MM.1S (cell line): ENCODE results near the gene PTPN18.

ENCODE experiments used
- DNase-seq: peaks from one replicate; pipeline ENCODE4 v3.0.0-alpha.2; 2015
- H2AFZ ChIP-seq: fragments of 300-600 bp; sonication (generic); 2 replicates; pipeline ENCODE4 v1.6.0; 2016; ENCODE audit warnings: antibody characterized with exemption, low read length
- H3F3A ChIP-seq: fragments of 300-600 bp; sonication (generic); 2 replicates; pipeline ENCODE4 v1.6.1; 2016; ENCODE audit warnings: mild to moderate bottlenecking, antibody characterized with exemption, low read length, moderate library complexity, mixed read lengths; ENCODE audit not compliant: insufficient read depth
- H3K27ac ChIP-seq: fragments of 300-600 bp; sonication (generic); 2 replicates; pipeline ENCODE4 v1.5.1; 2016; ENCODE audit warnings: mild to moderate bottlenecking, low read length
- H3K27me3 ChIP-seq: fragments of 300-600 bp; sonication (generic); replicated peaks from 2 replicates; pipeline ENCODE4 v1.6.0; 2016; ENCODE audit warnings: low read length; ENCODE audit not compliant: insufficient read depth
- H3K36me3 ChIP-seq: fragments of 300-600 bp; sonication (generic); replicated peaks from 2 replicates; pipeline ENCODE4 v1.6.1; 2016; ENCODE audit warnings: mild to moderate bottlenecking, low read length, mixed read lengths; ENCODE audit not compliant: insufficient read depth
- H3K4me1 ChIP-seq: fragments of 300-600 bp; sonication (generic); 2 replicates; pipeline ENCODE4 v1.6.1; 2016; ENCODE audit warnings: low read length, mixed read lengths
- H3K4me2 ChIP-seq: fragments of 300-600 bp; sonication (generic); 2 replicates; pipeline ENCODE4 v1.6.0; 2016; ENCODE audit warnings: low read depth, low read length
- H3K4me3 ChIP-seq: fragments of 300-600 bp; sonication (generic); 2 replicates; pipeline ENCODE4 v1.5.1; 2016; ENCODE audit warnings: low read length, mixed read lengths
- H3K79me2 ChIP-seq: fragments of 300-600 bp; sonication (generic); 2 replicates; pipeline ENCODE4 v1.6.1; 2016; ENCODE audit warnings: mixed run types, low read length, mixed read lengths
- H3K9ac ChIP-seq: fragments of 300-600 bp; sonication (generic); 2 replicates; pipeline ENCODE4 v1.6.1; 2016; ENCODE audit warnings: low read length, mixed read lengths
- H3K9me2 ChIP-seq: fragments of 300-600 bp; sonication (generic); replicated peaks from 2 replicates; pipeline ENCODE4 v1.6.1; 2016; ENCODE audit warnings: mild to moderate bottlenecking, low read length, mixed read lengths; ENCODE audit not compliant: insufficient read depth
- H3K9me3 ChIP-seq: fragments of 300-600 bp; sonication (generic); replicated peaks from 2 replicates; pipeline ENCODE4 v1.6.1; 2016; ENCODE audit warnings: mild to moderate bottlenecking, low read length, mixed read lengths; ENCODE audit not compliant: insufficient read depth
- H4K20me1 ChIP-seq: fragments of 300-600 bp; sonication (generic); 2 replicates; pipeline ENCODE4 v1.6.1; 2016; ENCODE audit warnings: mild to moderate bottlenecking, low read length, moderate library complexity, mixed read lengths; ENCODE audit not compliant: insufficient read depth
- EZH2 ChIP-seq: fragments of 300-600 bp; sonication (generic); optimal IDR thresholded peaks from 2 replicates; pipeline ENCODE3; 2017; ENCODE audit warnings: low read depth, mild to moderate bottlenecking, antibody characterized with exemption, low read length, mixed read lengths
- EZH2phosphoT487 ChIP-seq: fragments of 300-600 bp; sonication (generic); IDR thresholded peaks from 2 replicates; pipeline ENCODE4 v1.6.1; 2018; ENCODE audit warnings: antibody characterized with exemption, low read length
- TF ChIP-seq, protein P1 (sequence below): fragments of 300-600 bp; sonication (generic); IDR thresholded peaks from 2 replicates; pipeline ENCODE4 v1.5.1; 2016; ENCODE audit warnings: antibody characterized with exemption, low read length, mixed read lengths

PTPN18 gene

DNA sequence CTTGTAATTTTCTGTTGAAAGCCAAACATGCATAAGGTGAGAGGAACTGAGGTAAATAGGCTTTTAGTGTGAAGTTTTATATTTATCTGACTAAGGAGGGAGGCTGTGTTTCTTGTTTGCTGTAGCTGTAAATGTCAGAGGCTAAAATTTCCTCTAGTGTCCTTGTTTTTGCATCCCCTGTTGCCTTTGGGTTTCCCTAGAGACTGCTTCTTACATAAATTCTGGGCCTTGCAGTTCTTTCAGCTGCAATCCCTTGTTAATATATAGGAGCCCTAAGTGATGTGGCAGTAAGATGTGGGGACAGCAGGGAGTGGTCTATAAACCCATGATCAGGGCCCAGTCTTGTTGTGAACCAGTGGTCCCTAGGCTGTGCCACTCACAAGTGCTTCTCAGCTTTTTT lies 20.6 kb upstream of the PTPN18 start:
- H4K20me1 ChIP-seq: no peaks in the 10 kb centered on the region
- H3K79me2 ChIP-seq: no peaks in the 10 kb centered on the region
- H2AFZ ChIP-seq: no peak overlapping the region
- H3K4me3 ChIP-seq: no peak overlapping the region
- no peaks in the 10 kb centered on the region for H3F3A ChIP-seq
- H3K27ac ChIP-seq: no peak overlapping the region
- no peaks in the 10 kb centered on the region for H3K27me3 ChIP-seq
- no peaks in the 10 kb centered on the region for H3K36me3 ChIP-seq
- TF ChIP-seq EZH2phosphoT487 (no peak), EZH2 (no peak)
- TF ChIP-seq, protein P1, sequence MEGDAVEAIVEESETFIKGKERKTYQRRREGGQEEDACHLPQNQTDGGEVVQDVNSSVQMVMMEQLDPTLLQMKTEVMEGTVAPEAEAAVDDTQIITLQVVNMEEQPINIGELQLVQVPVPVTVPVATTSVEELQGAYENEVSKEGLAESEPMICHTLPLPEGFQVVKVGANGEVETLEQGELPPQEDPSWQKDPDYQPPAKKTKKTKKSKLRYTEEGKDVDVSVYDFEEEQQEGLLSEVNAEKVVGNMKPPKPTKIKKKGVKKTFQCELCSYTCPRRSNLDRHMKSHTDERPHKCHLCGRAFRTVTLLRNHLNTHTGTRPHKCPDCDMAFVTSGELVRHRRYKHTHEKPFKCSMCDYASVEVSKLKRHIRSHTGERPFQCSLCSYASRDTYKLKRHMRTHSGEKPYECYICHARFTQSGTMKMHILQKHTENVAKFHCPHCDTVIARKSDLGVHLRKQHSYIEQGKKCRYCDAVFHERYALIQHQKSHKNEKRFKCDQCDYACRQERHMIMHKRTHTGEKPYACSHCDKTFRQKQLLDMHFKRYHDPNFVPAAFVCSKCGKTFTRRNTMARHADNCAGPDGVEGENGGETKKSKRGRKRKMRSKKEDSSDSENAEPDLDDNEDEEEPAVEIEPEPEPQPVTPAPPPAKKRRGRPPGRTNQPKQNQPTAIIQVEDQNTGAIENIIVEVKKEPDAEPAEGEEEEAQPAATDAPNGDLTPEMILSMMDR: no peak
- no peak overlapping the region for H3K9ac ChIP-seq
- H3K4me1 ChIP-seq: 0 out of 2 replicates have a peak, but pooled peaks cover 8% of the 10 kb centered on the region
- no peaks in the 10 kb centered on the region for H3K9me3 ChIP-seq
- DNase-seq: no peak
- H3K4me2 ChIP-seq: no peak overlapping the region
- H3K9me2 ChIP-seq: no peaks in the 10 kb centered on the region

DNA sequence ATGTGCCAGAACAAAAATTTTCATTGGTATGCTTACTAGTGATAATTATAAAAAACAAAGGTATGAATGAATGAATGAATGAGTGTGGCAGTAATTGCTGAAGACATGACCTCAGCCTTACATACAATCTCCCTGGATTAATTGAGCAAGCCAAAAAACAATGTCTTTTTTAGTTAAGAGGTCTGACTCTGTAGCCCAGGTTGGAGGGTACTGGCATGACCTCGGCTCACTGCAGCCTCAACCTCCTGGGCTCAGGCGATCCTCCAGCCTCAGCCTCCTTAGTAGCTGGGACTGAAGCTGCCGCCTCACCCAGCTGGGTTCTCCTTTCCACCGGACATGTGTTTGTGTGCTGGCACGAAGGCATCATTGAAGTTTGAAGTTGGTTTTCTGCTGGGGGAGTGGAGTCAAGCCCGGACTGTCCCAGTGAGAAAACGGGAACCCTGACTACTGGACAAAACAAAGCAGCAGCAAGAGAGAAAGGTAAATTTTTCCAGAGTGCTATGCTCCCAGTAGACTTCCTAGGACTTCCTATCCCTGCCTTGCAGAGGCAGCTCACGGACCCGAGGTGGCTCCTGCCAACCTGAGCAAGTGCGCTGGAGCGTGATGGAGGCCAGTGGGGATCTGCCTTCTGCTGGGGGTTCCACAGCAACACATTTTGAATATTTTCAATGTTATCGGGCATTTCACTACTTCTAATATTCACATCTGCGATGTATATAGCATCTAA lies 19.5 kb upstream of the PTPN18 start:
- Histone ChIP-seq H3K9ac (no peak overlapping the region), H3K27me3 (no peaks in the 10 kb centered on the region), H3K4me1 (0 out of 2 replicates have a peak, but pooled peaks cover 8% of the 10 kb centered on the region), H3K9me3 (no peaks in the 10 kb centered on the region), H3K27ac (no peak overlapping the region), H3K4me2 (no peak overlapping the region), H3K36me3 (no peaks in the 10 kb centered on the region), H3K4me3 (no peak overlapping the region), H2AFZ (no peak overlapping the region), H3F3A (no peaks in the 10 kb centered on the region), H3K9me2 (no peaks in the 10 kb centered on the region), H3K79me2 (no peaks in the 10 kb centered on the region), H4K20me1 (no peaks in the 10 kb centered on the region)
- TF ChIP-seq EZH2phosphoT487 (no peak), EZH2 (no peak)
- TF ChIP-seq, protein P1: no peak
- no peak for DNase-seq

- Histone ChIP-seq H3K27ac (no peak overlapping the region), H3K4me3 (no peak overlapping the region), H3K27me3 (no peaks in the 10 kb centered on the region), H4K20me1 (no peaks in the 10 kb centered on the region), H3F3A (peaks cover under 1% of the 10 kb centered on the region; the same call in 1 of the 2 replicates), H3K9ac (no peak overlapping the region), H3K4me1 (0 out of 2 replicates have a peak, but pooled peaks cover 8% of the 10 kb centered on the region), H3K9me3 (no peaks in the 10 kb centered on the region), H3K36me3 (no peaks in the 10 kb centered on the region), H3K79me2 (no peaks in the 10 kb centered on the region), H3K4me2 (no peak overlapping the region), H3K9me2 (no peaks in the 10 kb centered on the region), H2AFZ (no peak overlapping the region)
- TF ChIP-seq EZH2phosphoT487 (no peak), EZH2 (no peak)
- TF ChIP-seq, protein P1: no peak
- no peak for DNase-seq
These were observed 18.8 kb upstream of the PTPN18 start for GRCh38 chr2:130336877-130337734.
